HPDE6-E6E7 (cell line): ENCODE data around the gene BTBD19.
"Not testable (repeated sequence)": the region's sequence is repeated elsewhere in the genome, so short reads cannot be mapped to it uniquely, and the experiment has no call there.

Experiments used
- DNase-seq: peaks from one replicate; pipeline ENCODE4 v3.0.0; 2011; ENCODE audit warnings: missing footprints; ENCODE audit errors: extremely low spot score

Gene BTBD19

GRCh38 chr1:44808938-44809917, 905 bp downstream of the BTBD19 start:
- no peak for DNase-seq

GRCh38 chr1:44810101-44810761, 1.9 kb downstream of the BTBD19 start:
- no peak for DNase-seq

- not testable (repeated sequence) for DNase-seq
These were observed 2.4 kb downstream of the BTBD19 start for GRCh38 chr1:44810762-44811105.

DNA sequence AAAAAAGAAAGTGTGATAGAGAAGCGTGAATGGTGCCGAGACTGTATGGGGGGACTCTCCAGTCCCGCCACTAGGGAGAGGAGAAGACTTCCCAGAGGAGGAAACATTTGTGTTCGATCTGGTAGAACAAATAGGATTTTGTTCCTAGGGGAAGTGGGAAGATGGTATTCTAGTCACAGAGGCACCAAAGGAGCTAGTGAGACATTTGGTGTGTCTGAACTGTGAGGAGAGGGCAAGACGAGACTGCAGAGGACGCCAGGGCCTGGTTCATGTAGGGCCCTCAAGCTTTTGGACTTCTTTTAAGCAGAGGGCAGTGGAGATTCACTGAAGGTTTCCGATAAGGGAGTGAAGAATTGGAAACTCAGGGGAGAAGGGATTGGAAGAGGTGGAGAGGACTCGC, 2.9 kb downstream of the BTBD19 start:
- DNase-seq = no peak

DNA sequence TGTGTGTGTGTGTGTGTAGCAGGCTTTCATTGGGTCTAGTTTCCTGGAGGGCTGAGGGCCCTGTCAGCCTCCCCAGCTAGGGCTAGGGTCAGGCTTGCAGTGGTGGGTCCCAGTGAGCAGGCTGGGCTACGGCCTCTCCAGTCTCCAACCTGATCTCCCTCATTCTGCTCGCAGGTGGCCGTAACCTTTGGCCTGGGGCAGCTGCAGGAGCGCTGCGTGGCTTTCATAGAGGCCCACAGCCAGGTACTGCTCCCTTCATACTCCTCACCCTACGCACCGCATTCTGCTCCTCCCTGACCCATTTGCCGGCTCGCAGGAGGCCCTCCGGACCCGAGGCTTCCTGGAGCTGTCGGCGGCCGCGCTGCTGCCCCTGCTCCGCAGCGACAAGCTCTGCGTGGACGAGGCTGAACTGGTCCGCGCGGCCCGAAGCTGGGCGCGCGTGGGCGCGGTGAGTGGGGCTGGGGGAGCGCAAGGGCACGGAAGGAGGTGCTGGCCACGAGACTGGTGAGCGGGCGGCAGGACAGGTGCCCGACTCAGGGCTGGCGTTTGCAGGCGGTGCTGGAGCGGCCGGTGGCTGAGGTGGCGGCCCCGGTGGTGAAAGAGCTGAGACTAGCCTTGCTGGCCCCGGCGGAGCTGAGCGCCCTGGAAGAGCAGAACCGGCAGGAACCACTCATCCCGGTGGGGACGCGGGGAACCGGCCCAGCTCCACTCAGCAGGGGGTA, 4.7 kb downstream of the BTBD19 start:
- no peak for DNase-seq

GRCh38 chr1:44815926-44816325, 7.6 kb downstream of the BTBD19 start:
- not testable (repeated sequence) for DNase-seq

DNA sequence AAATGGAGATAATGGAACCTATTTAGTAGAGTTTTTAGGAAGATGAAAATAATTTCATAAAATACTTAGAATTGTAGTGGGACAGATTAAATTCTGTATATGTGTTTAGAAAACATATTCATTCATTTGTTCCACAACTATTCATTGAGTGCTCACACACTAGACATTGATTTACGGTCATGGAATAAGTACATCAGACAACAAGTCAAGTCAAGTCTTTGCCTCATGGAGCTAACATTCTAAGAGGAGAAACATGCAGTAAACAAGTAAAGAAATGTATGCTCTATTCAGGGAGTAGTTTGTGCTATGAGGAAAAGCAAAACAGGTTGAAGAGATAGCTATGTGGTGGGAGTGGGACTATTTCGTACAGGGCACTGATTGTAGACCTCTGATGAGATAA, 9.0 kb downstream of the BTBD19 start:
- no peak for DNase-seq

GRCh38 chr1:44817771-44818495, 9.6 kb downstream of the BTBD19 start:
- DNase-seq = no peak

DNA sequence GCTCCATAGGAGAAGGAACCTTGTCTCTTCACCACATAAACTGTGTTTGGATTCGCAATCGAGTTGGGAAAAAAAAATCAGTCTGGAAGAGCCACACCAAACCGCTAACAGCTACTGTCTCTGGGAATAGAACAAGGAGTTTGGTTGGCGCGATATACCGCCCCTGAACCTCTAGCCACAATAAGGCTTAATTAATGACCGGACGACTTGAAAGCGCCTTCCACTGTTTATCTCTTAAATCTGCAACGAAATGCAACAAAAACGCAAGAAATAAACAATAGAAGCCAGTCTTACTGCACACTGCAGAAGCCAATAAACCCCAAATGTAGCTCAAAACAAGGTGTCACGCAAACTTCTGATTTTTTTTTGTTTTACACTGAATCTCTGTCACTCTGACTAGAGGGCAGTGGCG, 10.9 kb downstream of the BTBD19 start:
- DNase-seq = no peak

DNA sequence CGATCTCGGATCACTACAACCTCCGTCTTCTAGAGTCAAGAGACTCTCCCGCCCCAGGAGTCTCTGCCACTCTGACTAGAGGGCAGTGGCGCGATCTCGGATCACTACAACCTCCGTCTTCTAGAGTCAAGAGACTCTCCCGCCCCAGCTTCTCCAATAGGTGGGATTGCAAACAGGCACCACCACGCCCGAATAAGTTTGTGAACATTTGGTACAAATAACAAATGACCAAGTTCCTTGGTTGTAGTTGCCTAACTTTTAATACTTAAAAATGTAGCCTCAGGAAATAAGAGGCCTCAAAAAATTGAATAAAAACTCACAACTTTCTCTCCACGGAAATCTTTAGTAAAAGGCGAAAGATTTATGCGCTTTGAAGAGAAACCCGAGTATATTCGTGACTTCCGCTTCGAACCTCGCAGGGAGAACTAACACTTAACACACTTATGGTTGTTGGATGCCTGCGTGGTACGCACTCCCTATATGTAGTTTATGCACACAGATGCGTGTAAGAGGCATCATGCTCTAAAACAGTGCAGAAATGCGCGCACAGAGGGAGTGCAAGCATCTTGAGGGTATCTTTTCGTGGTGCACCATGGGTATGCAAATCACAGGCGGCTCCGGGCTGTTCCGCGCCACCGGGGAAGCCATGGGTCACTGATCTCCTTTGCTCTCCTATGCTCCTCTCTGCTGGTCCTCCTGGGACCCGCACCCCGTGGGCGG, 11.4 kb downstream of the BTBD19 start:
- DNase-seq = no peak

DNA sequence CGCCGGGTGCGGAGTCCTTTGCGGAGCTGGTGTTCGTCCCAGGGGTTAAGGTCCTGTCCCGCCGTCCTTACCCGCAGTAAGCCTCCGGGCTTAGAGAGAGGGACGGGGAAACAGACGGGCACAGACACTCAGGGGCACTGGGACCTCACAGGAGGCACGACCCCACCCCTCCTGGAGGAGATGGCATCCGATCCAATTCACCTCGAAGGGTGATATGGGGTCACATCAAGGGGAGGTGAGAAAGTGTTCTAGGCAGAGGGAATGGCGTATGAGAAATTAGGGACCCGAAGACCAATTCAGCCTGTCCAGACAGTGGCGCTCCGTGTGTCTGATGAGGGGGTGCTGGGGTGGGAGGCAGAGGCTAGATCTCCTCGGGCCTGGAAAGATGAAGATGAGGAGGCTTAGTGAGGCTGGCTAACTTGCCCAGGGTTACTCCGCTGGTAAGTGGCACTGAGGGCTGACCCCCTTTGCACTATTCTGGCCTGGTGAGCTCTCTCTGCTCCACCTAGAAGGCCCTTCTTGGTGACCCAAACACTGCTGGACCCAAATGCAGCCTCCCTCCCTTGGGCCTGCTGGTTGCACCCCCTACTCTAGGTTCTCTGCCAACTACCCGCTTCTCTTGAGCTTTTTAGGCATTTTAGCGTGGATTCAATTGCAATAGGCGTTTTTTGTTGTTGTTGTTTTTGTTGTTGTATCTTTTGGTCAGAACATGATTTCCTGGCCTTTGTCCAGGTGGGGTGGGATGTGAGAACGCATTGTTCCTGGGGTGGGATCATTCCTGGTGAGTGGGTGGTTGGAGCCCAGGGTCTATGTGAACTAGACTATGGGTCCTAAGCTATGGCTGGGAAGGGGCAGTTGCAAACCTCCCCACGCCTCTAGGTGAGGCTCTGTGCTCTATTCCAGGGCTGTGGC, 12.3 kb downstream of the BTBD19 start:
- no peak for DNase-seq

- no peak for DNase-seq
These were observed 13.0 kb downstream of the BTBD19 start for GRCh38 chr1:44821240-44821715.

- no peak for DNase-seq
These were observed 13.9 kb downstream of the BTBD19 start for GRCh38 chr1:44822131-44822701.

DNA sequence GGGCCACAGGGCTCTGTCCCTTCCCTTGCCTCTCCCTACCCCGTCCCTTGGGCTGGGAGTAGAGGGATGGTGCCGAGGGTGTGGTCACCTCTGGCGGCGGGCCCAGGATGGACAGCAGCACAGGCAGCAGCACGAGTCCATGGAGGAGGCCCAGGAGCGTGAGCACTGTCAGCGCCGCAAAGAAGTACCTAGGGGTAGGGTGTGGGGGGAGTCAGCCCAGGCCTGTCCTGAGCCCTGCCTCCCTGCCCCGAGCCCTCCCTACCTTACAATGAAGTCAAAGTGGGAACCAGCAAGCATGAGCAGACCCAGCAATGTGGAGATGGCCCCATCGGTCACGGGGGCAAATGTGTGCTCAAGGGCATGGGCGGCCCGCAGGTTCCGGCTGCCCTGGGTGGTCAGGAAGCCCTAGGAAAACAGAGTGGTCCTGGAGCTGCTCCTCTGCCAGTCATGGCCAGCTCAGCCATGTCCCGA, 14.7 kb downstream of the BTBD19 start:
- no peak for DNase-seq

GRCh38 chr1:44824392-44824791, 16.1 kb downstream of the BTBD19 start:
- DNase-seq = not testable (repeated sequence)

DNA sequence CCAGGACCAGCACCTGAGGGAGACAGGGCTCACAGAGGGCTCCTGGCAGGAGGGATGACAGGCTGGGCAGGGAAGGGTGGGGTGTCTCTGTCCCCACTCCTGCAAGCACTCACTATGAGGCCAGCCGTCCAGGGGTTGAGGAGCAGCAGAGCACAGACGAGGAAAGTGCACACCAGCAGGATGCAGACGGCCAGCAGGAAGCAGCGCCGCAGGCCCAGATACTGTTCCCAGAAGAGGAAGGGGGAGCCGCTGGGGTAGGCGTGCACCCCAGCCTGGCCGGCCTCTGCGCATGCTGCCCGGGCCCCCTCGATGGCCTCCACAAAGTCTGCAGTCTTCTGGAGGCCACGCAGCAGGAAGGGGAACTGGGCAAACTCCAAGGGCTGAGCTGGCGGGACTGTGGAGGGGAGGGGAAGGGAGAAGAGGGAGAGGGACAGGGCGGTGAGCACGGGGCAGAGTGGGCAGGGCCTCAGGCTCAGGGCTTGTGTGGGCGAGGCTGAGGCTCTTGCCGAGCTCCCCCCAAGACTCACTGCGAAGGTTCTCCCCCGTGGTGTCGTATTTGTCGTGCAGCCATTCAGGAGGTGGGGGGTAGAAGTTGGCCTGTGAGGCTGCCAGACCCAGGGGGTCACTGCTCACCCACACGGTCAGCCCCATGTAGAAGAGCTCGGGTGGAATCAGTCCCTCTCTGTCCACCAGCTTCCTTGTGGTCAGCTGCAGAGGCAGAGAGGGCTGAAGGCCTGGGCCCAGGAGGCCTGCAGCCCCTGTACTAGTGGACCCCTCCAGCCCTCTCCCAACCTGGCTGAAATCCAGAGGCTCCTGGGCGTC, 18.3 kb downstream of the BTBD19 start:
- no peak for DNase-seq

DNA sequence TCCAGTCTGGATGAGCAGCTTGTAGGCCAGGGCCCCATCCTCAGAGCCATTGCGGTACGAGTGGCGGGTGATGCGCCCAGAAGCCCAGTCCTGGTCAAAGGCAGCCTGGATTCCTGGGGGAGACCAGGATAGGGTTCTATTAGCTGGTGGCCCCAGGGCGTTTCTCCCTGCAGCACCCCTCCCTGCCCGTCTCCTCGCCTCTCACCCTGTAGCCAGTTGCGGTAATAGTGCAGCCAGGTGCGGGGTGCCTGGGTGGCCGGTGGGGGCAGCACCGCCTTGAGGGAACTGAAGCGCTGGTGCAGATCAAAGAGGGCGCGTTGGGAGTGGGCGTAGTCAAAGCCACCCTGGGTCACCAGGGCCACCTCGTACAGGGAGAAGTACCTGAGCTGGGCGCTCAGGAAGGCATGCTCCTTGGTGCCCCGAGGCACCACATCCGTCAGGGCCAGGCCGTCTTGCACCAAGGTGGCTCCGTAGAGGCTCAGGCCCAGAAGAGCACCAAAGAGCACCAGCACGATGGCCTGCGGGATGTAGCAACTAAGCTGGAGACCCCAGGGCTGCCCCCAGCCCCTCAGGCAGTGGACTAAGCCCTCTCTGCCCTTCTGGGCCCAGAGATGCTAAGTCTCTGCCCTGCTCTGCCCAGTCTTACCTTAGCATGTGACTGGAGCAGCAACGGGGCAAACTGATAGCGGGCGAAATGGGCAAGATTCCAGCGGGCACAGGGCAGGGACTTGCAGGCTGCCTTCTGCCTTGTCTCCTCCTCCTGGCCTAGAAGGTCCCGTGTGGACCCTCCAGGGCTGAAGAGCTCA, 19.1 kb downstream of the BTBD19 start:
- DNase-seq = no peak
